GM21515 (cell line): Measurements from ENCODE around the gene NADK.

Experiments
- ATAC-seq: cut with Tn5 transposase; IDR thresholded peaks from one replicate; pipeline ENCODE4 v1.9.1; 2021; ENCODE audit not compliant: unreplicated experiment

The NADK gene

GRCh38 chr1:1764876-1765470 is 13.3 kb downstream of the NADK start:
- ATAC-seq = no peak

GRCh38 chr1:1763657-1764621 is 14.3 kb downstream of the NADK start:
- ATAC-seq = no peak

- ATAC-seq = no peak
Measured at GRCh38 chr1:1761504-1762376, 16.5 kb downstream of the NADK start.

GRCh38 chr1:1760715-1761114 is 17.6 kb downstream of the NADK start:
- ATAC-seq = no peak

- ATAC-seq = no peak
Measured at GRCh38 chr1:1760345-1760650, 18.0 kb downstream of the NADK start.

- no peak for ATAC-seq
Measured at GRCh38 chr1:1759456-1760344, 18.6 kb downstream of the NADK start.

GRCh38 chr1:1758692-1759455 is 19.4 kb downstream of the NADK start:
- ATAC-seq = no peak

- no peak for ATAC-seq
Measured at GRCh38 chr1:1758059-1758621, 20.1 kb downstream of the NADK start.

GRCh38 chr1:1757422-1758058 is 20.7 kb downstream of the NADK start:
- no peak for ATAC-seq

- no peak for ATAC-seq
Measured at GRCh38 chr1:1756661-1757421, 21.4 kb downstream of the NADK start.

- no peak for ATAC-seq
Measured at GRCh38 chr1:1755852-1756251, 22.4 kb downstream of the NADK start.

GRCh38 chr1:1755426-1755825 is 22.8 kb downstream of the NADK start:
- ATAC-seq = no peak

- ATAC-seq = no peak
Measured at GRCh38 chr1:1754051-1754815, 24.0 kb downstream of the NADK start.

GRCh38 chr1:1753607-1754005 is 24.7 kb downstream of the NADK start:
- ATAC-seq = no peak

GRCh38 chr1:1752636-1753606 is 25.3 kb downstream of the NADK start:
- ATAC-seq = no peak

GRCh38 chr1:1752190-1752589 is 26.1 kb downstream of the NADK start:
- ATAC-seq = no peak
